ENCODE measurements around the gene CTTN.

Gene CTTN

GRCh38 chr11:70402016-70402415, 3.7 kb downstream of the CTTN start:
- Histone ChIP-seq H3K4me3 (replicated peaks; ENCODE audit: insufficient read depth, low read length) (no peak overlapping the region), H3K27me3 (ENCODE audit: insufficient read depth, poor library complexity, severe bottlenecking) (peaks cover 73% of the 10 kb centered on the region), H3K27ac (replicated peaks) (no peak overlapping the region)
- no peak for DNase-seq (ENCODE audit: low read depth in 1 of 2, low spot score in 1 of 2)
- TF ChIP-seq POLR2AphosphoS5 (IDR thresholded peaks at IDR 0.05; ENCODE audit: low read depth) (no peak), SPI1 (IDR thresholded peaks at IDR 0.05; ENCODE audit: borderline replicate concordance, low read depth) (no peak), GABPA (IDR thresholded peaks at IDR 0.05; ENCODE audit: low read depth) (no peak), CTCF (IDR thresholded peaks at IDR 0.05; ENCODE audit: insufficient read depth, low read length) (no peak), REST (IDR thresholded peaks at IDR 0.05; ENCODE audit: insufficient replicate concordance, low read depth) (no peak)

GRCh38 chr11:70402685-70403084, 4.4 kb downstream of the CTTN start:
- no peak for TF ChIP-seq GABPA (IDR thresholded peaks at IDR 0.05; ENCODE audit: low read depth)
- TF ChIP-seq CTCF (IDR thresholded peaks at IDR 0.05; ENCODE audit: insufficient read depth, low read length) = no peak
- no peak for TF ChIP-seq POLR2AphosphoS5 (IDR thresholded peaks at IDR 0.05; ENCODE audit: low read depth)
- no peak for TF ChIP-seq REST (IDR thresholded peaks at IDR 0.05; ENCODE audit: insufficient replicate concordance, low read depth)
- no peak for TF ChIP-seq SPI1 (IDR thresholded peaks at IDR 0.05; ENCODE audit: borderline replicate concordance, low read depth)
- no peak for DNase-seq (ENCODE audit: low read depth in 1 of 2, low spot score in 1 of 2)
- Histone ChIP-seq H3K27ac (replicated peaks) (no peak overlapping the region), H3K27me3 (ENCODE audit: insufficient read depth, poor library complexity, severe bottlenecking) (peaks cover 80% of the 10 kb centered on the region), H3K4me3 (replicated peaks; ENCODE audit: insufficient read depth, low read length) (no peak overlapping the region)

GRCh38 chr11:70404244-70404643, 5.9 kb downstream of the CTTN start:
- H3K27ac ChIP-seq (replicated peaks) = no peak overlapping the region
- H3K4me3 ChIP-seq (replicated peaks; ENCODE audit: insufficient read depth, low read length) = no peak overlapping the region
- TF ChIP-seq POLR2AphosphoS5 (IDR thresholded peaks at IDR 0.05; ENCODE audit: low read depth) (no peak), GABPA (IDR thresholded peaks at IDR 0.05; ENCODE audit: low read depth) (no peak), CTCF (IDR thresholded peaks at IDR 0.05; ENCODE audit: insufficient read depth, low read length) (no peak), REST (IDR thresholded peaks at IDR 0.05; ENCODE audit: insufficient replicate concordance, low read depth) (no peak), SPI1 (IDR thresholded peaks at IDR 0.05; ENCODE audit: borderline replicate concordance, low read depth) (no peak)
- DNase-seq (ENCODE audit: low read depth in 1 of 2, low spot score in 1 of 2) = no peak
- peaks cover 92% of the 10 kb centered on the region for H3K27me3 ChIP-seq (ENCODE audit: insufficient read depth, poor library complexity, severe bottlenecking)

All from HL-60 (cell line).